SK-N-SH treated with all-trans-retinoic acid at 6 μM for 48 hours (cell line): Measurements from ENCODE around the gene MTA3.

Source experiments
- ATAC-seq: fragments of 200-7000 bp; cut with Tn5 transposase; 3 replicates; pipeline ENCODE4 v1.9.1; 2020; ENCODE audit warnings: mild to moderate bottlenecking, moderate library complexity
- ARNTL ChIP-seq: fragments of 450-650 bp; formaldehyde crosslinking; IDR thresholded peaks from 2 replicates; pipeline ENCODE4 v1.5.0; 2020; ENCODE audit warnings: low read depth, mild to moderate bottlenecking, moderate library complexity, borderline replicate concordance
- BACH2 ChIP-seq: fragments of 250-450 bp; sonication (Bioruptor Pico); IDR thresholded peaks from 2 replicates; pipeline ENCODE4 v1.9.0; 2021; ENCODE audit warnings: mild to moderate bottlenecking, borderline replicate concordance
- CREB5 ChIP-seq: fragments of 250-450 bp; sonication (Bioruptor Pico); IDR thresholded peaks from 2 replicates; pipeline ENCODE4 v1.5.1; 2020; ENCODE audit warnings: low read depth, mild to moderate bottlenecking, moderate library complexity
- CSDC2 ChIP-seq: fragments of 250-450 bp; sonication (Bioruptor Pico); IDR thresholded peaks from 2 replicates; pipeline ENCODE4 v1.5.0; 2020; ENCODE audit warnings: mild to moderate bottlenecking, moderate library complexity
- CSRNP3 ChIP-seq: fragments of 250-450 bp; sonication (Bioruptor Pico); IDR thresholded peaks from 2 replicates; pipeline ENCODE4 v1.5.1; 2021; ENCODE audit warnings: mild to moderate bottlenecking, moderate library complexity
- ESRRG ChIP-seq: fragments of 250-450 bp; sonication (Bioruptor Pico); IDR thresholded peaks from 2 replicates; pipeline ENCODE4 v1.6.1; 2021; ENCODE audit warnings: mild to moderate bottlenecking
- GLIS3 ChIP-seq: fragments of 250-450 bp; sonication (Bioruptor Pico); IDR thresholded peaks from 2 replicates; pipeline ENCODE4 v1.5.0; 2020; ENCODE audit warnings: mild to moderate bottlenecking, moderate library complexity
- ISL1 ChIP-seq: fragments of 250-450 bp; sonication (Bioruptor Pico); IDR thresholded peaks from 2 replicates; pipeline ENCODE4 v2.1.2; 2022; ENCODE audit warnings: mild to moderate bottlenecking, moderate library complexity
- OSR1 ChIP-seq: fragments of 250-450 bp; sonication (Bioruptor Pico); IDR thresholded peaks from 2 replicates; pipeline ENCODE4 v1.8.0; 2022; ENCODE audit warnings: moderate library complexity, mild to moderate bottlenecking, inconsistent platforms
- PATZ1 ChIP-seq: fragments of 250-450 bp; sonication (Bioruptor Pico); IDR thresholded peaks from 2 replicates; pipeline ENCODE4 v1.8.0; 2020; ENCODE audit warnings: mild to moderate bottlenecking, moderate library complexity, borderline replicate concordance
- POU6F1 ChIP-seq: fragments of 250-450 bp; sonication (Bioruptor Pico); IDR thresholded peaks from 2 replicates; pipeline ENCODE4 v1.8.0; 2021; ENCODE audit warnings: low read depth, mild to moderate bottlenecking, moderate library complexity, borderline replicate concordance
- PPARA ChIP-seq: fragments of 250-450 bp; sonication (Bioruptor Pico); IDR thresholded peaks from 2 replicates; pipeline ENCODE4 v1.5.0; 2020; ENCODE audit warnings: mild to moderate bottlenecking, borderline replicate concordance
- RARB ChIP-seq: fragments of 250-450 bp; sonication (Bioruptor Pico); IDR thresholded peaks from 2 replicates; pipeline ENCODE4 v1.8.0; 2021; ENCODE audit warnings: mild to moderate bottlenecking, moderate library complexity
- SNAI2 ChIP-seq: fragments of 250-450 bp; sonication (Bioruptor Pico); IDR thresholded peaks from 2 replicates; pipeline ENCODE4 v1.5.0; 2020; ENCODE audit warnings: mild to moderate bottlenecking, moderate library complexity
- TCF4 ChIP-seq: fragments of 250-450 bp; sonication (Bioruptor Pico); IDR thresholded peaks from 2 replicates; pipeline ENCODE4 v1.8.0; 2021; ENCODE audit warnings: mild to moderate bottlenecking, moderate library complexity, borderline replicate concordance
- TOX ChIP-seq: fragments of 250-450 bp; sonication (Bioruptor Pico); IDR thresholded peaks from 2 replicates; pipeline ENCODE4 v1.8.0; 2021; ENCODE audit warnings: mild to moderate bottlenecking, moderate library complexity, borderline replicate concordance
- TSHZ2 ChIP-seq: fragments of 250-450 bp; sonication (Bioruptor Pico); IDR thresholded peaks from 2 replicates; pipeline ENCODE4 v1.5.0; 2020; ENCODE audit warnings: mild to moderate bottlenecking, moderate library complexity
- ZC3H10 ChIP-seq: fragments of 250-450 bp; sonication (Bioruptor Pico); IDR thresholded peaks from 2 replicates; pipeline ENCODE4 v1.5.1; 2021; ENCODE audit warnings: mild to moderate bottlenecking, moderate library complexity
- ZFP3 ChIP-seq: fragments of 250-450 bp; sonication (Bioruptor Pico); IDR thresholded peaks from 2 replicates; pipeline ENCODE4 v1.5.0; 2020; ENCODE audit warnings: mild to moderate bottlenecking, moderate library complexity
- ZFP30 ChIP-seq: fragments of 450-650 bp; formaldehyde crosslinking; IDR thresholded peaks from 2 replicates; pipeline ENCODE4 v1.5.0; 2022; ENCODE audit warnings: mild to moderate bottlenecking, moderate library complexity
- ZNF565 ChIP-seq: fragments of 450-650 bp; formaldehyde crosslinking; conservative IDR thresholded peaks from 2 replicates; pipeline ENCODE4 v1.5.0; 2020; ENCODE audit warnings: low read depth, mild to moderate bottlenecking, moderate library complexity
- ZNF70 ChIP-seq: fragments of 450-650 bp; formaldehyde crosslinking; IDR thresholded peaks from 2 replicates; pipeline ENCODE4 v1.5.0; 2020; ENCODE audit warnings: mild to moderate bottlenecking, moderate library complexity
- ZNF8 ChIP-seq: fragments of 450-650 bp; formaldehyde crosslinking; IDR thresholded peaks from 2 replicates; pipeline ENCODE4 v1.5.0; 2020; ENCODE audit warnings: mild to moderate bottlenecking, moderate library complexity

Gene MTA3

GRCh38 chr2:42800461-42800962 lies 232.1 kb downstream of the MTA3 start:
- TF ChIP-seq ESRRG (CRISPR knock-in tag) (no peak), ZNF70 (CRISPR knock-in tag) (no peak), CREB5 (CRISPR knock-in tag) (no peak), POU6F1 (no peak), OSR1 (CRISPR knock-in tag) (no peak), ZFP30 (CRISPR knock-in tag) (no peak), BACH2 (CRISPR knock-in tag) (no peak), PATZ1 (CRISPR knock-in tag) (no peak), ZNF565 (CRISPR knock-in tag) (no peak), TCF4 (CRISPR knock-in tag) (no peak), ZFP3 (CRISPR knock-in tag) (no peak), SNAI2 (CRISPR knock-in tag) (no peak), PPARA (CRISPR knock-in tag) (no peak), ISL1 (no peak), CSRNP3 (CRISPR knock-in tag) (no peak), TSHZ2 (CRISPR knock-in tag) (no peak), ARNTL (CRISPR knock-in tag) (no peak), TOX (CRISPR knock-in tag) (no peak), RARB (CRISPR knock-in tag) (no peak)
- TF ChIP-seq, all 23 proteins: peak for 0
- ATAC-seq, result no peak

GRCh38 chr2:42800981-42801380 lies 232.5 kb downstream of the MTA3 start:
- ATAC-seq, result peak; percentile 60
- TF ChIP-seq OSR1 (CRISPR knock-in tag) (no peak), GLIS3 (CRISPR knock-in tag) (no peak), CSDC2 (no peak), ZFP30 (CRISPR knock-in tag) (no peak), ZFP3 (CRISPR knock-in tag) (no peak), ZNF8 (CRISPR knock-in tag) (no peak), ISL1 (no peak), ZNF70 (CRISPR knock-in tag) (no peak), CREB5 (CRISPR knock-in tag) (no peak), PPARA (CRISPR knock-in tag) (no peak), ARNTL (CRISPR knock-in tag) (no peak), BACH2 (CRISPR knock-in tag) (no peak), ZNF565 (CRISPR knock-in tag) (no peak), ZC3H10 (no peak), SNAI2 (CRISPR knock-in tag) (no peak), POU6F1 (no peak), TSHZ2 (CRISPR knock-in tag) (no peak), TCF4 (CRISPR knock-in tag) (no peak)
